Transverse colon (tissue), 4 donors: ENCODE results near the gene PRKCA.

ENCODE experiments used
- CTCF ChIP-seq, 5 experiments: fragments of 200-600 bp in 3 of 5; fragments of 450-650 bp in 2 of 5; sonication (generic) in 3 of 5; IDR thresholded peaks; 1 replicate in 2 of 5; 2 replicates in 3 of 5; pipeline ENCODE4 v1.5.1; 2016 to 2017; ENCODE audit warnings: antibody characterized with exemption in 5 of 5, inconsistent platforms in 3 of 5, mild to moderate bottlenecking in 2 of 5, moderate library complexity in 1 of 5
- EP300 ChIP-seq: sonication (generic); formaldehyde crosslinking; IDR thresholded peaks from one replicate; pipeline ENCODE4 v1.6.1; 2017; ENCODE audit warnings: antibody characterized with exemption, low read depth
- POLR2A ChIP-seq: fragments of 450-650 bp; IDR thresholded peaks from one replicate; pipeline ENCODE4 v1.6.1; 2016; ENCODE audit warnings: antibody characterized with exemption, mild to moderate bottlenecking, moderate library complexity
- POLR2AphosphoS5 ChIP-seq, 3 donors: sonication (generic); formaldehyde crosslinking; IDR thresholded peaks; one replicate each; pipeline ENCODE4 v1.6.1; 2016; ENCODE audit warnings: antibody characterized with exemption in 3 of 3

GRCh38 chr17:66290101-66290722, 12.2 kb upstream of the PRKCA start:
- TF ChIP-seq CTCF (IDR thresholded peaks at IDR 0.05) (no peak), POLR2A (no peak), POLR2AphosphoS5 (IDR thresholded peaks at IDR 0.05) (no peak), EP300 (no peak)
